ENCODE measurements around the gene MACROH2A2. TPM values are rescaled to one million over a fixed set of nuclear protein-coding genes. Genes with fewer than 3 reads are reported as not detected.

Gene MACROH2A2
- total and polyA plus RNA-seq, 2 of the 13 experiments (the other 11 are each of a cell fraction or from before 2014, with no cell fraction given) = 9.8 to 43.1 TPM

GRCh38 chr10:70132098-70133029 is 79.7 kb downstream of the MACROH2A2 start, which contains the start of gene AIFM2:
AIFM2 (minus strand) TSS chr10:70132825; CDS start chr10:70124084, 8,741 bp downstream.
- intact Hi-C loops (cut with micrococcal nuclease; ENCODE audit: unreplicated experiment) = loop anchor here (1.0 kb wide), 1 partner anchor 14 kb away; the partner anchor contains the start of gene TYSND1
- ATAC-seq = peak; percentile 81
- no TSS peak for BruUV-seq (replicated peaks)
- TF ChIP-seq ZNF556 (CRISPR knock-in tag; IDR thresholded peaks at IDR 0.05; ENCODE audit: borderline replicate concordance) = no peak; the same call in 1 of the 2 replicates
- TF ChIP-seq CBX2 (IDR thresholded peaks at IDR 0.05; ENCODE audit: low read depth, low read length) = no peak
- no peak for TF ChIP-seq CBX2 (CRISPR knock-in tag; IDR thresholded peaks at IDR 0.05; ENCODE audit: low read depth)
- no peak for TF ChIP-seq ZSCAN22 (CRISPR knock-in tag; IDR thresholded peaks at IDR 0.05)
- TF ChIP-seq SAP130 (CRISPR knock-in tag; IDR thresholded peaks at IDR 0.05; ENCODE audit: low read depth) = peak; percentile 95
- no peak for TF ChIP-seq SRSF9 (IDR thresholded peaks at IDR 0.05; ENCODE audit: borderline replicate concordance, insufficient read depth, low read depth, low read length, poor library complexity, severe bottlenecking)
- TF ChIP-seq, protein P1, sequence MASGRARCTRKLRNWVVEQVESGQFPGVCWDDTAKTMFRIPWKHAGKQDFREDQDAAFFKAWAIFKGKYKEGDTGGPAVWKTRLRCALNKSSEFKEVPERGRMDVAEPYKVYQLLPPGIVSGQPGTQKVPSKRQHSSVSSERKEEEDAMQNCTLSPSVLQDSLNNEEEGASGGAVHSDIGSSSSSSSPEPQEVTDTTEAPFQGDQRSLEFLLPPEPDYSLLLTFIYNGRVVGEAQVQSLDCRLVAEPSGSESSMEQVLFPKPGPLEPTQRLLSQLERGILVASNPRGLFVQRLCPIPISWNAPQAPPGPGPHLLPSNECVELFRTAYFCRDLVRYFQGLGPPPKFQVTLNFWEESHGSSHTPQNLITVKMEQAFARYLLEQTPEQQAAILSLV (CRISPR knock-in tag; IDR thresholded peaks at IDR 0.05; ENCODE audit: borderline replicate concordance) = peak; percentile 88
- no peak for TF ChIP-seq SUZ12 (IDR thresholded peaks at IDR 0.05; ENCODE audit: low read depth, low read length)
- 0 out of 2 replicates have a peak, but pooled peaks have one; percentile 48 for TF ChIP-seq DNMT3B (CRISPR knock-in tag; conservative IDR thresholded peaks at IDR 0.05)
- no peak for TF ChIP-seq DZIP1 (CRISPR knock-in tag; IDR thresholded peaks at IDR 0.05)
- TF ChIP-seq TGIF2 (CRISPR knock-in tag; IDR thresholded peaks at IDR 0.05) = peak; percentile 71
- TF ChIP-seq POLR2AphosphoS2 (IDR thresholded peaks at IDR 0.05; ENCODE audit: low read depth, low read length) = no peak
- TF ChIP-seq ZNF788 (CRISPR knock-in tag; IDR thresholded peaks at IDR 0.05; ENCODE audit: borderline replicate concordance) = peak; percentile 70; the same call in 1 of the 2 replicates
- TF ChIP-seq CBX1 (IDR thresholded peaks at IDR 0.05; ENCODE audit: low read depth) = no peak
- TF ChIP-seq ARNT2 (CRISPR knock-in tag; IDR thresholded peaks at IDR 0.05; ENCODE audit: low read depth) = peak; percentile 86
- TF ChIP-seq, protein P2, sequence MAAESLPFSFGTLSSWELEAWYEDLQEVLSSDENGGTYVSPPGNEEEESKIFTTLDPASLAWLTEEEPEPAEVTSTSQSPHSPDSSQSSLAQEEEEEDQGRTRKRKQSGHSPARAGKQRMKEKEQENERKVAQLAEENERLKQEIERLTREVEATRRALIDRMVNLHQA (CRISPR knock-in tag; IDR thresholded peaks at IDR 0.05) = no peak
- no peak for TF ChIP-seq MTA3 (CRISPR knock-in tag; IDR thresholded peaks at IDR 0.05)
- TF ChIP-seq XBP1 (CRISPR knock-in tag; IDR thresholded peaks at IDR 0.05) = no peak
- TF ChIP-seq PPARG (CRISPR knock-in tag; conservative IDR thresholded peaks at IDR 0.05) = peak; percentile 76
- TF ChIP-seq ZNF121 (CRISPR knock-in tag; IDR thresholded peaks at IDR 0.05) = no peak; the same call in 1 of the 2 replicates

More at GRCh38 chr10:70132098-70133029, 79.7 kb downstream of the MACROH2A2 start, which contains the start of gene AIFM2:
- WGBS (ENCODE audit: low lambda C conversion rate) = 1% methylated on average over 20 of the region's 80 CpGs
- H3K9me3 ChIP-seq (ENCODE audit: low read length) = no peaks in the 10 kb centered on the region
- H3K27me3 ChIP-seq (ENCODE audit: control insufficient read depth in 1 of 2, insufficient read depth in 2 of 2, low read length in 2 of 2) = no peaks in the 10 kb centered on the region; a peak in 1 of 5 replicates
- peaks cover 62% of the 10 kb centered on the region for H3K4me1 ChIP-seq (ENCODE audit: insufficient read depth, low read length)
- H3K9ac ChIP-seq (ENCODE audit: insufficient read depth, low read depth, low read length) = peak within 1 kb of the TSS; percentile 90
- ChIA-PET POLR2A (interaction anchor here (0.7 to 10.3 kb wide), 10 partner anchors 13 to 47 kb away, joined by 3 to 109 read pairs (median 6); partner anchors contain the start of genes SAR1A and TYSND1), CTCF (ENCODE audit: low intra/inter-chr PET ratio, low total read pairs) (interaction anchor here (1.2 to 1.7 kb wide), 2 partner anchors 14 to 16 kb away, joined by 4 to 5 read pairs; partner anchors contain the start of gene TYSND1)
- H4K20me1 ChIP-seq (ENCODE audit: insufficient read depth, low read length) = peaks cover 4% of the 10 kb centered on the region; the same call in 1 of the 2 replicates
- H3K4me3 ChIP-seq (replicated peaks in 1 of 3; ENCODE audit: insufficient read depth in 1 of 3, low read depth in 2 of 3, low read length in 3 of 3) = peak within 1 kb of the TSS; percentile 77 to 97 (median 94)
- in situ Hi-C loops (cut with HindIII; ENCODE audit: extremely low pct_ligation_motif_present, low pct_unique_long_range_greater_than_20kb) = no loop called here
- FAIRE-seq (peak; percentile 49), DNase-seq (ENCODE audit: low spot score) (peak; percentile 80)
- peak within 1 kb of the TSS; percentile 99 for H3K4me2 ChIP-seq (ENCODE audit: low read depth, low read length)
- H3K79me2 ChIP-seq (ENCODE audit: insufficient read depth, low read length) = peaks cover 41% of the 10 kb centered on the region
- no peak within 1 kb of the TSS for H2AFZ ChIP-seq (ENCODE audit: low read length)
- H3K27ac ChIP-seq (ENCODE audit: extremely low read length, insufficient read depth, low read length) = peak within 1 kb of the TSS; percentile 97
- H3K36me3 ChIP-seq (replicated peaks in 1 of 2; ENCODE audit: control insufficient read depth in 1 of 2, insufficient read depth in 2 of 2, low read length in 2 of 2) = peaks cover 2 to 13% of the 10 kb centered on the region in 2 experiments; a peak in 3 of 5 replicates
